Measurements from ENCODE around the gene SYT7.

GRCh38 chr11:61532134-61533038, 48.5 kb downstream of the SYT7 start:
- TF ChIP-seq POLR2A (IDR thresholded peaks at IDR 0.05) = no peak
- TF ChIP-seq, protein P1, sequence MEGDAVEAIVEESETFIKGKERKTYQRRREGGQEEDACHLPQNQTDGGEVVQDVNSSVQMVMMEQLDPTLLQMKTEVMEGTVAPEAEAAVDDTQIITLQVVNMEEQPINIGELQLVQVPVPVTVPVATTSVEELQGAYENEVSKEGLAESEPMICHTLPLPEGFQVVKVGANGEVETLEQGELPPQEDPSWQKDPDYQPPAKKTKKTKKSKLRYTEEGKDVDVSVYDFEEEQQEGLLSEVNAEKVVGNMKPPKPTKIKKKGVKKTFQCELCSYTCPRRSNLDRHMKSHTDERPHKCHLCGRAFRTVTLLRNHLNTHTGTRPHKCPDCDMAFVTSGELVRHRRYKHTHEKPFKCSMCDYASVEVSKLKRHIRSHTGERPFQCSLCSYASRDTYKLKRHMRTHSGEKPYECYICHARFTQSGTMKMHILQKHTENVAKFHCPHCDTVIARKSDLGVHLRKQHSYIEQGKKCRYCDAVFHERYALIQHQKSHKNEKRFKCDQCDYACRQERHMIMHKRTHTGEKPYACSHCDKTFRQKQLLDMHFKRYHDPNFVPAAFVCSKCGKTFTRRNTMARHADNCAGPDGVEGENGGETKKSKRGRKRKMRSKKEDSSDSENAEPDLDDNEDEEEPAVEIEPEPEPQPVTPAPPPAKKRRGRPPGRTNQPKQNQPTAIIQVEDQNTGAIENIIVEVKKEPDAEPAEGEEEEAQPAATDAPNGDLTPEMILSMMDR (IDR thresholded peaks at IDR 0.05) = peak in 2 of 3 experiments; percentile 45 to 75

Measured in testis (tissue), 2 donors.